Kasumi-1 (cell line): ENCODE measurements around the gene FBXL7.

ENCODE experiments used
- DNase-seq, 2 experiments: peaks; one replicate each; lab custom pipeline; 2025; lab: John Stamatoyannopoulos, UW

FBXL7 gene

GRCh38 chr5:15502208-15502607 is 2.2 kb downstream of the FBXL7 start:
- DNase-seq: no peak

- DNase-seq: no peak
These were observed 6.2 kb downstream of the FBXL7 start for GRCh38 chr5:15506146-15506545.

- no peak for DNase-seq
These were observed 6.9 kb downstream of the FBXL7 start for GRCh38 chr5:15506897-15507296.

- no peak for DNase-seq
These were observed 10.1 kb downstream of the FBXL7 start for GRCh38 chr5:15510092-15510491.

GRCh38 chr5:15510831-15511230 is 10.9 kb downstream of the FBXL7 start:
- no peak for DNase-seq

GRCh38 chr5:15513431-15513830 is 13.5 kb downstream of the FBXL7 start:
- no peak for DNase-seq

- DNase-seq: no peak
These were observed 13.9 kb downstream of the FBXL7 start for GRCh38 chr5:15513911-15514310.

GRCh38 chr5:15515229-15515628 is 15.2 kb downstream of the FBXL7 start:
- no peak for DNase-seq

- no peak for DNase-seq
These were observed 16.5 kb downstream of the FBXL7 start for GRCh38 chr5:15516486-15516885.

- no peak for DNase-seq
These were observed 18.8 kb downstream of the FBXL7 start for GRCh38 chr5:15518786-15519185.

GRCh38 chr5:15520856-15521255 is 20.9 kb downstream of the FBXL7 start:
- DNase-seq: no peak

- DNase-seq: no peak
These were observed 21.6 kb downstream of the FBXL7 start for GRCh38 chr5:15521381-15522186.

GRCh38 chr5:15522187-15522520 is 22.2 kb downstream of the FBXL7 start:
- no peak for DNase-seq

GRCh38 chr5:15524712-15525111 is 24.7 kb downstream of the FBXL7 start:
- DNase-seq: no peak

GRCh38 chr5:15525703-15526275 is 25.8 kb downstream of the FBXL7 start:
- DNase-seq: no peak

- DNase-seq: no peak
These were observed 26.4 kb downstream of the FBXL7 start for GRCh38 chr5:15526413-15526812.

GRCh38 chr5:15528476-15528875 is 28.5 kb downstream of the FBXL7 start:
- no peak for DNase-seq

GRCh38 chr5:15529013-15529412 is 29.0 kb downstream of the FBXL7 start:
- DNase-seq: no peak

- DNase-seq: no peak
These were observed 29.8 kb downstream of the FBXL7 start for GRCh38 chr5:15529821-15530220.

- no peak for DNase-seq
These were observed 33.3 kb downstream of the FBXL7 start for GRCh38 chr5:15533129-15533893.

- no peak for DNase-seq
These were observed 36.0 kb downstream of the FBXL7 start for GRCh38 chr5:15535938-15536337.

- DNase-seq: no peak
These were observed 38.5 kb downstream of the FBXL7 start for GRCh38 chr5:15538516-15538915.

GRCh38 chr5:15539951-15540350 is 40.0 kb downstream of the FBXL7 start:
- DNase-seq: no peak
